ENCODE results near the gene TMEM217.

TMEM217 gene

DNA sequence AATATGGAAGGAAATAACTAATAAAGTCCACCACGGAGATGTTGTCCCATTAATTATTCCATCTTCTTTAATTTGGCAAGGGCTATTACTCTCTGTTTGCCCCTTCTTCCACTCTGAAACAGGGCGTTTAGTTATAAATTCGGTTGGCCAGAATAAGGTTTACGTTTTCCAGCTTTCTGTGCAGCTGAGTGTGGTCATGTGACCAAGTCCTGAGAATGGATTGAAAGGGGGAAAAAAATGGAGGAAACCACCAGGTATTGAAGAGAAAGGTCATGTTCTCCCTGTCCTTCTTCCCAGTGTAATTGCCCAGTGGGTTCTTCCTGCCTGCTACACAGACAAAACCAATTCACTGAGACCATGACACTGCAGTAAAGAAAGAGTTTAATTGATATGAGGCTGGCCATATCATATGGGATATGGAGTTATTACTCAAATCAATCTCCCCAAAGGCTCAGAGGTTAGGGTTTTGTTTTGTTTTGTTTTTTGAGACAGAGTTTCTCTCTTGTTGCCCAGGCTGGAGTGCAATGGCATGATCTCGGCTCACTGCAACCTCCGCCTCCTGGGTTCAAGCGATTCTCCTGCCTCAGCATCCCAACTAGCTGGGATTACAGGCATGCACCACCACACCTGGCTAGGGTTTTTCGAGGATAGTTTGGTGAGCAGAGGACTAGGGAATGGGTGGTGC lies 14.7 kb downstream of the TMEM217 start:
- DNase-seq: no peak

- no peak for DNase-seq
Observed at GRCh38 chr6:37242429-37243052, 15.4 kb downstream of the TMEM217 start.

DNA sequence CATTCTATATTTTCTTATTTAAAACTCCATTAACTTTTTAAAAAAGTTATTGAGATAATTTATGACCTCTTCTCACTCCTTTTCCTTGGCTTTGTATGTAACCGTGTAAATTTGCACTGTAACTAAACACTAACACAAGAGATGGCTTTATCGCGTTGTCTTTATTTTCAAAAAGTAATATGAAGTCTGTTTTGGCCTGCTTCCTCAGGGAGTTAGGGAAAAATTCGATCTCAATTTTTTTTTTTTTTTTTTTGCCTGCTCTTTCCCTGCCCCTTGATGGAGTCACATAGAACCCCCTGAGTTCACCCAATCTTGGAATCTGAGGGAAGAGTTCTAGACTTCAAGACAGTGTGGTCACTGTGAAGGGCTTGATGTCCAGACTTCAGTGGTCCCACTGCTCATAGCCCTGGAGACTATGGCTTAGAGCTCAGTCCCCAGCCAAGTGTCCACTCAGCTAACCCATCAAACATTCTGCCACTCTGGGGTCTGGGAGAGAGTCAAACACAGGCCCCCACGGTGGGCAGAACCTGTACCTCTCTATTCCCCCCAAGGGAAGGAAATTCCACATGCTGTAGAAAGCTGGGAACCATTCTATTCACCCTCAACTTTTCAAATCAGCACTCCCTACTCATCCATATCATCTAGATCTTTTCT lies 16.0 kb downstream of the TMEM217 start:
- no peak for DNase-seq

DNA sequence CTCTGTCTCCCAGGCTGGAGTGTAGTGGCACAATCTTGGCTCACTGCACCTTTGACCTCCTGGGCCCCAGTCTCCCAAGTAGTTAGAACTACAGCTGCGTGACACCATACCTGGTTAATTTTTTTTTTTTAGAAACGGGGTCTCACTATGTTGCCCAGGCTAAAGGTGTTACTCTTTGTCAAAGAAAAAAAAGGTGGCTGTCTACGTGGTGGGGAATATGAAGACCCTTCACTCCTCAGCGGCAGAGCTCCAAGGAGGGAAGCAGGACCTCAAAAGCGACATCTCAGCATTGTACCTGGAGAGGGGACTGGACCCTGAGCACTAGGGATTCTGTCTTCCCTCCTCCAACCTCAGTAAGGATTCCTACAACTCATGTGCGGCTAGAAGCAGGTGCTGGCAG lies 16.8 kb downstream of the TMEM217 start:
- DNase-seq: no peak

DNA sequence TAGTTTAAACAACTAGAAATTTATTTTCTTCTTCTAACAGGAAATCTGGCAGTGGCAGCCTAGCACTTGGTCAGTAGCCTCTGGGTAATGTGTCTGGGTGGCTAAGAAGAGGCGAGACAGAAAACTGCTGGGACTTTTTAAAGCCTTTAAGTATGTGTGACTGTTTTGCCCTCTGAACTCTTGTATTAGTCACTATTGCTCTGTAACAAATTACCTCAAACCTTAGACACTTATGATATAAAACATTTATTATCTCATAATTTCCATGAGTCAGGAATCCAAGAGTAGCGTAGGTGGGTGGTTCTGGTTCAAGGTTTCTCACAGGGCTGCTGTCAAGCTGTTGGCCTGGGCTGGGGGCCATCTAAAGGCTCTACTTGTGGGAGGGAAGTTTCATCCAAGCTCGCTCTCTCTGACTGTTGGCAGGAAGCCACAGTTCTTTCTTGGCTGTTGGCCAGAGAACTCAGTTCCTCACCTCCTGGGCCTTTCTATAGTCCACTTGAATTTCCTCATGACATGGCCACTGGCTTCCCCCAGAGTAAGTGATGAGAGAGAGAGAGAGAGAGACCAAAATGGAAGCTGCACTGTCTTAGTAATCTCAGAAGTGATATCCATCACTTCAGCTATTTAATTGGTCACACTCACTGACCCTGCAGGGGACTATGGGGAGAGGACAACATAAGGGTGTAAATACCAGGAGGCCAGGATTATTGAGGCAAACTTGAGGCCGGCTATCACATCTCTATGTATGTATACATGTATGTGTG lies 17.8 kb downstream of the TMEM217 start:
- peak in 1 of 2 experiments; percentile 2 for DNase-seq

GRCh38 chr6:37239526-37239925 lies 18.4 kb downstream of the TMEM217 start:
- DNase-seq: no peak

GRCh38 chr6:37238381-37238780 lies 19.6 kb downstream of the TMEM217 start:
- no peak for DNase-seq

- DNase-seq: no peak
Observed at GRCh38 chr6:37237789-37238188, 20.2 kb downstream of the TMEM217 start.

DNA sequence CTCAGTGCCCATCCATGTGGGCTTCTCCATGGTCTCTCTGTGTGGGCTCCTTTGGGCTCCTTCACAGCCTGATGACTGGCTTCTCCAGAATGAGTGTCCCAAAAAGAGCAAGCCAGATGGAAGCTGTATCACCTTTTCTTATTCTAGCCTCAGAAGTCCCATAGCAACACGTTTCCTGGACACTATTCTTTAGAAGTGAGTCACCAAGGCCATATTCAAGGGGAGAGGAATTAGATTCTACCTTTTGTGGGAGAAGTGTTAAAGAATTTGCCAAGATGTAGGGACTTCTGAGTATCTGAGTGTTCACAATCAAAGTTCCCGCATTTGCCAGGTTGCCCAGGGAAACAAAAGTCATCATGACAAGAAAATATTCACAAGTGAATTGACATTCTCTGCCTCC lies 21.0 kb downstream of the TMEM217 start:
- no peak for DNase-seq

DNA sequence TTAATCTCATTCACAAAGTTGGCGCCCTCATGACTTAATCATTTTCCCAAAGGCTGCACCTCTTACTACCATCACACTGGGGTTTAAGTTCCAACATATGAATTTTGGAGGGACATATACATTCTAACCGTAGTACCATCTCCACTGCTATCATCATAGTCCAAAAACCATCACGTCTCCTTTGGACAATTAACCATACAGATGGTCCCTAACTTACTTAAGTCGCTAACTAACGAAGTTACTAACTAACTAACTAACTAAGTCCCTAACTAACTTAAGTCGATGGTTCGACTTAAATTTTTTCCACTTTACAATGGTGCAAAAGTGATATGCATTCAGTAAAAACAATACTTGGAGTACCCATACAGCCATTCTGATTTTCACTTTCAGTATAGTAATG lies 24.4 kb downstream of the TMEM217 start:
- DNase-seq: no peak

GRCh38 chr6:37232430-37233017 lies 25.4 kb downstream of the TMEM217 start:
- DNase-seq: no peak

GRCh38 chr6:37230104-37230503 lies 27.8 kb downstream of the TMEM217 start:
- DNase-seq: no peak

DNA sequence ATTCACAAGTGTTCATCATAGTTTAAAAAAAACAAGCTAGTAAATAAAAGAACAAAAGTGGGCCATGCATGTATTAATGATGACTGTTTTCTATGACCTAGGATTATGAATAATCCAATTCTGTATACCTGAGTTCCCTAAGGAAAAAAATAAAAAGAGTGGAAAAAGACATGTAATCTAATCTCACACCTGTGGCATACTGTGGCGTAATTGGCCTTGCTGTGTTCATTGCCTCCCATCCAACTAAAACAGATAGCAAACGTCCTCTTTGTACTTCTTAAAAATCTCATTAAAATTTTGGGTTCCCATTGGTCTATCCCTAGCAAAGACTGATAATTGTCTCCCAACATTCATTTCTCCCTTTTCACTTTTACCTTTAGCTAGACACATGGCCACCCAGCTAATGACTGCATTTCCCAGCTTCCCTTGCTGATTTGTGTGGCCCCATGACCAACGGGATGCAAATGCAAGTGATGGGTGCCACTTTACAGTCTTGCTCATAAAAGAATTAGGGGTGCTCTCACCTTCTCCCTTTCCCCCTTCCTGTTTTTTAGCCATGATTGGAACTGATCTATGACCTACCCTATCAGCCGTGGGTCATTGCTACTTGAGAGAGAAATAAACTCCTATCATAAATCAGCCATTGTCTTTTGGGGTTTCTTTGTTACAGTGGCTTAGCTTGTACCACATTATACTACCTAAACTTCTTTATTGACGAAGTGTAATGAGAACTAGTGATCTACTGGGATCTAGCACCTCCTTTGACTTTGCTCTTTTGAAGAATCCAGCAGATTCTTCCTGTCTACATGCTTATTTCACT lies 32.4 kb downstream of the TMEM217 start:
- DNase-seq: no peak

DNA sequence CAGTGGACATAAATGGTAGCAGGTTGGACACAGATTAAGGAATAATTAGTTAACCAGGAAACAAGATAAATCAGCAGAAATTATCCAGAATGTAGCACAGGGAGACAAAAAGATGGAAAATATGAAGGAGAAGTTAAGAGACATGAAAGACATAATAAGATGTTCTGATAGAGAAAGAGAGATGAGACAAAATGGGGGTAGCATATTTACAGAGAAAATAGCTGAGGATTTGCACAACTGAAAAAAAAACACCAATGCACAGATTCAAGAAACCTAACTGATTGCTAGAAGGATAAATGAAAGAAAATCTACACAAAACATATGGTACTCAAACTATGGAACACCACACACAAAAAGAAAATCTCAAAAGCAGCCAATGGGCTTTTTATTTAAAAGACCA lies 35.0 kb downstream of the TMEM217 start:
- DNase-seq: no peak

- DNase-seq: peak; percentile 96 to 98
Observed at GRCh38 chr6:37222125-37222967, 35.6 kb downstream of the TMEM217 start.

DNA sequence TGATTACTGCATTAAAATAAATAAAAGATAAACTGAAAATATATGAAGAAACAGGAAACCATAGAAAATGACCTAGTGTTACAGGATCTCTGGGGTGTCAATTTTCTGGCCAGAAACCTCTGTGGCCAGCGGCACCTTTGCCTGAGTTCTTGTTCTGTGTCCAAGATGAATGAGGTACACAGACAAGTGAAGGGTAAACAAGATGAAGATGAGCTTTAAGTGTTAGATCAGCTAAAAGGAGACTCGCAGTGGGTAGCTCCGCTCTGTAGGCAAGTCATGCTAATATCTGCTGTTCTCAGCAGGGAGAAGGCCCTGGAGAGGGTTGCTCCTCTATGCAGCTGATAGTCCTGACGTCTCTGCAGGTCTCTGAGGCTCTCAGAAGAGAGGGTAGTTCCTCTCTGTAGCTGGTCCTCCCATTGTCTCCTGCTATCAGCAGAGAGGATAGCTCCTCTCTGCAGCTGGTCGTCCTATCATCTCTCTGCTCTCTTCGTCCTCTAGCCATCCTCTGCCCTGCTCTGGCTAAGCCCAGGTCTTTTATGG lies 36.3 kb downstream of the TMEM217 start:
- DNase-seq: no peak

DNA sequence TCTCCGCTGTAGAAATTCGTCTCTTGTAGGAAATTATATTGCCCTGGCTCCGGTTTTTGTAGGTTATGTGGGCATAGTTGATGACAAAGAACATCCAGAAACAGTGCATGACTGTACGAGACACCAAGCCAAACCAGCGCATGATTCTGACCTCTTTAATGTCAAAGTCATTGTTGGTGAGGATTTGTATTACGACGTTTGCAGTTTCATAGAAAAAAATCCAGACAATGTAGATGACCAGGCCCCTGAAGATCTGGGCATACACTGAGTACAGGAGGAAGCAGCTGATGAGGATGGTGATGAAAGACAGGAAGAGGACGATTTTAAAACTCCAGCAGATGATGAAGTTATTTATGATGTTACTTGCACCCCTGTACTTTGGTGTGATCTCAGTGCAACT lies 39.4 kb downstream of the TMEM217 start:
- DNase-seq: no peak

GRCh38 chr6:37218061-37218460 lies 39.9 kb downstream of the TMEM217 start:
- no peak for DNase-seq

DNA sequence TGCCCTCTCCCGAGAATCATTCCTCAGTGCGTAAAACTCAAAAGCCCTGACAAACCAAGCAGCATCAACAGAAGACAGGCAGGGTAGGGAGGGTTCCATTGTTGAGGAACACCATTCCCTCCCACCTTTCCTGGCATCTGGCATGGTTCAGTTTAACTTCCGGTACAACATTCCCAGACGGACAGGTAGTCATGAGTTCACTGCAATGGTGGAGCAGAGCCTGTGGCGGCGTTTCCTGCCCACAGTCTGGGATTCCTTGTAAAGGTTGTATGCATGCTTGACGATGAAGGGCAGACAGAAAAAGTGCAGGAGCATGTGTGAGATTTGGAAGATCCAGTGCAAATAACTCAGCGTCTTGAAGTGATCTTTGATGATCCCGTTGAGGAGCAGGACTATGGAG lies 45.7 kb downstream of the TMEM217 start:
- DNase-seq: no peak

GRCh38 chr6:37210313-37210968 lies 47.5 kb downstream of the TMEM217 start:
- DNase-seq: peak; percentile 81 to 87
